Central memory CD8-positive, alpha-beta T cell (primary cell): ENCODE measurements around the gene ARHGEF2.
"Not testable (repeated sequence)": the region's sequence is repeated elsewhere in the genome, so short reads cannot be mapped to it uniquely, and the experiment has no call there.

ENCODE experiments used
- ATAC-seq: fragments of 150-1000 bp; cut with Tn5 transposase; replicated peaks from 2 replicates; pipeline ENCODE4 v1.10.0; 2022; ENCODE audit warnings: mild to moderate bottlenecking, moderate FRiP score, moderate number of reproducible peaks; ENCODE audit not compliant: poor library complexity, severe bottlenecking; ENCODE audit errors: extremely low read depth
- DNase-seq, 2 donors: peaks; one replicate each; pipeline ENCODE4 v3.0.0; 2021; ENCODE audit warnings: low spot score in 2 of 2
- H3K27ac Mint-ChIP-seq: one replicate; pipeline ENCODE4 v1.8.0; 2022; ENCODE audit warnings: low read depth, mild to moderate bottlenecking, moderate library complexity, mixed read lengths
- H3K27me3 Mint-ChIP-seq: one replicate; pipeline ENCODE4 v1.8.0; 2022; ENCODE audit warnings: mixed read lengths
- H3K36me3 Mint-ChIP-seq: one replicate; pipeline ENCODE4 v1.8.0; 2022; ENCODE audit warnings: mild to moderate bottlenecking, moderate library complexity, mixed read lengths; ENCODE audit not compliant: insufficient read depth
- H3K4me1 Mint-ChIP-seq: one replicate; pipeline ENCODE4 v1.8.0; 2022; ENCODE audit warnings: mixed read lengths
- H3K4me3 Mint-ChIP-seq: one replicate; pipeline ENCODE4 v1.8.0; 2022; ENCODE audit warnings: mild to moderate bottlenecking, moderate library complexity, mixed read lengths
- H3K9me3 Mint-ChIP-seq: one replicate; pipeline ENCODE4 v1.8.0; 2022; ENCODE audit warnings: mixed read lengths

ARHGEF2 gene

DNA sequence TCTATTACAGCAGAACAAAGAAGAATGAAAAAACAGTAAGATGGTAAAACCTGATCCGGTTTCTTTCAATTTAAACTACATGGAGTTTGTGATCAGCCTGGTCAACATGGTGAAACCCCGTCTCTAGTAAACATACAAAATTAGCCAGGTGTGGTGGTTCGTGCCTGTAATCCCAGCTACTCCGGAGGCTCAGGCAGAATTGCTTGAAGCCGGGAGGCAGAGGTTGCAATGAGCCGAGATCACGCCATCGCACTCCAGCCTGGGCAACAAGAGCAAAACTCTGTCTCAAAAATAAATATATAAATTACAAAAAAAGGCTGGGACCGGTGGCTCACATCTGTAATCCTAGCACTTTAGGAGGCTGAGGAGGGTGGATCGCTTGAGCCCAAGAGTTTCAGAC lies 47.6 kb downstream of the ARHGEF2 start:
- DNase-seq, ATAC-seq, H3K27me3 Mint-ChIP-seq, H3K9me3 Mint-ChIP-seq: not testable (repeated sequence)
- H3K36me3 Mint-ChIP-seq: peaks cover 56% of the 10 kb centered on the region
- peak overlapping the region; percentile 13 for H3K4me3 Mint-ChIP-seq
- H3K27ac Mint-ChIP-seq: peak overlapping the region; percentile 90
- H3K4me1 Mint-ChIP-seq: peaks cover 25% of the 10 kb centered on the region

DNA sequence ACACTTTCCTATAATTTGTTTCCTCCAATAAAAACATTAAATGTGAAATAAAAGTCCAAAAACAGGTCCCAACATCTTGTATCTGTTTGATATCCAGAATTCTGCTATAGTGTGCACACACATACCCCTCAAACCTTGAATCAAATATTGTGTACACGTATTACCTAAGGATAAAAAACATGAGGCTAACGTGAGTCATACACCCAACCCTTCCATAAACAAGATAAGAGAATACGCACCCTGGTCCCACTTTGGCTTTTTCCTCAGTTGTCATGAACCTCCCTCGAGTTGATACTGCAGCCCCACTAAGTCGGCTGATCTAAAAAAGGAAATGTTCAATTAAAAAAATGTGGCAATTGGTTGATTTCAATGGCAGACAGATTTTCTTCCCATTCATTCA lies 49.3 kb downstream of the ARHGEF2 start:
- ATAC-seq: no peak
- H3K36me3 Mint-ChIP-seq: peaks cover 72% of the 10 kb centered on the region
- H3K4me3 Mint-ChIP-seq: no peak overlapping the region
- no peak for DNase-seq
- H3K27me3 Mint-ChIP-seq: no peaks in the 10 kb centered on the region
- peak overlapping the region; percentile 6 for H3K27ac Mint-ChIP-seq
- H3K9me3 Mint-ChIP-seq: no peaks in the 10 kb centered on the region
- peaks cover 25% of the 10 kb centered on the region for H3K4me1 Mint-ChIP-seq

DNA sequence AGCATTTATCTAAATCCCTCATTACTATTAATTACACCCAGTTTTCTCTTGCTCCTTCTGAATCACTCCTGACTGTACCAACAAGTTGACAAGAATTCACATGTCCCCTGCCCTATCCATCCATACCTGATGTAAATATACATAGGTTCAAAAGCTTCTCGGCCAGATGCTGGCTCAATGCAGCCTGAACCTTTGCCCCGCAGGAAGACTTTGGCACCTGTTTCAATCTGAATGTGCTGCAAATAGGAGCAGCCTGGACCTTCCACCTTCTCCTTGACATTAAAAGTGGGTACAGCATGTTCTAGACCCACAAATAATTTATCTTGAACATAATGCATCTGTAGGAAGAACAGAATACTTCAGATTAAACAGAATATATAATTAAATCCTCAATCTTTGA lies 52.8 kb downstream of the ARHGEF2 start:
- peaks cover 89% of the 10 kb centered on the region for H3K36me3 Mint-ChIP-seq
- H3K27ac Mint-ChIP-seq: no peak overlapping the region
- ATAC-seq (no peak), DNase-seq (no peak)
- no peaks in the 10 kb centered on the region for H3K27me3 Mint-ChIP-seq
- peaks cover 18% of the 10 kb centered on the region for H3K4me1 Mint-ChIP-seq
- H3K9me3 Mint-ChIP-seq: no peaks in the 10 kb centered on the region
- H3K4me3 Mint-ChIP-seq: no peak overlapping the region

DNA sequence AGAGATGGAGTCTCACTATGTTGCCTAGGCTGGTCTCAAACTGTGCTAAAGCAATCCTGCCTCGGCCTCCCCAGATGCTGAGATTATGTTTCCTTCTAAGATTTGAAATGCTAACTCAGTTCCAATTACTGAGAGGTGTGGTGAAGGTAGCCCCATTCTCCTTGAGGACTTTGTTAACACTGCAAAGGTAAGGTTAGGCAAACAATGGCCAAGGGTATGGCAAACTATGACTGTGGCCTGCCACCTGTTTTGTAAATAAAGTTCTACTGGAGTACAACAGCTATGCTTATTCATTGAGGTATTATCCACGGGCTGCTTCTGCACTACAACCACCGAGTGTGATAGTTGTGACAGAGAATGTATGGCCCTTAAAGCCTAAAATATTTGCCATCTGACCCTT lies 57.6 kb downstream of the ARHGEF2 start:
- ATAC-seq (no peak), DNase-seq (no peak)
- H3K4me3 Mint-ChIP-seq: no peak overlapping the region
- peaks cover 92% of the 10 kb centered on the region for H3K36me3 Mint-ChIP-seq
- no peak overlapping the region for H3K27ac Mint-ChIP-seq
- H3K9me3 Mint-ChIP-seq: no peaks in the 10 kb centered on the region
- H3K4me1 Mint-ChIP-seq: peaks cover 12% of the 10 kb centered on the region
- no peaks in the 10 kb centered on the region for H3K27me3 Mint-ChIP-seq

DNA sequence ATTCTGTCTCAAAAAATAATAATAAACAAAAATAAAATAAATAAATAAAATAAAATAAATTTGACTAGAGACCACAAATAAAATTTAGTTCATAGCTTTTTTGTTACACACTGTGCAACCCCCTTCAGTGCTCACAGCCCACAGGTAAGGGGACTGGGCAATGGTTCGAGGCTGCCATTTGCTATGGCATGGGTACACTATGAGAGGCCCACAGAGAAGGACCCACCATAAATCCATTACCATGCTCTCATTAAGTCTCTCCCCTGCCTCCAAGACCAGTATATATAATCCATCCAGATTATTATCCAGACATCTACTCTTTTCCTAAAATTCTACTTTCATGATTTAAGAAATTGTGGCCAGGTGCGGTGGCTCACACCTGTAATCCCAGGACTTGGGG lies 58.5 kb downstream of the ARHGEF2 start:
- no peak overlapping the region for H3K27ac Mint-ChIP-seq
- H3K9me3 Mint-ChIP-seq: no peaks in the 10 kb centered on the region
- ATAC-seq (no peak), DNase-seq (no peak)
- H3K27me3 Mint-ChIP-seq: no peaks in the 10 kb centered on the region
- H3K4me1 Mint-ChIP-seq: peaks cover 12% of the 10 kb centered on the region
- peaks cover 93% of the 10 kb centered on the region for H3K36me3 Mint-ChIP-seq
- H3K4me3 Mint-ChIP-seq: no peak overlapping the region

DNA sequence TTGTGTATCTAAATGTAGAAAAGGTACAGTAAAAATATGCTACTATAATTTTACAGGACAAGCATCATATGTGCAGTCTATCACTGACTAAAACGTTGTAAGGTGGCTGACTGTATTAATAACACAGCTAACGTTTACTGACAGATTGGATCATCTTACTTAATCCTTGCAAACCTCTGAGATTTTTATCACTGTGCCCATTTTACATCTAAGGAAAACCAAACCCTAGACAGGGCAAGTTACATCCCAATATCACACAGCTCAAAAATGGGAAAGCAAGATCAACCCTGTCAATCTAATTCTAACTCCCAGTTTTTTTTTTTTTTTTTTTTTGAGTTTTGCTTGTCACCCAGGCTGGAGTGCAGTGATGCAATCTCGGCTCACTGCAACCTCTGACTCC lies 59.7 kb downstream of the ARHGEF2 start:
- H3K4me1 Mint-ChIP-seq: peaks cover 12% of the 10 kb centered on the region
- H3K9me3 Mint-ChIP-seq: no peaks in the 10 kb centered on the region
- DNase-seq (no peak), ATAC-seq (no peak)
- no peak overlapping the region for H3K27ac Mint-ChIP-seq
- peaks cover 94% of the 10 kb centered on the region for H3K36me3 Mint-ChIP-seq
- no peaks in the 10 kb centered on the region for H3K27me3 Mint-ChIP-seq
- no peak overlapping the region for H3K4me3 Mint-ChIP-seq

DNA sequence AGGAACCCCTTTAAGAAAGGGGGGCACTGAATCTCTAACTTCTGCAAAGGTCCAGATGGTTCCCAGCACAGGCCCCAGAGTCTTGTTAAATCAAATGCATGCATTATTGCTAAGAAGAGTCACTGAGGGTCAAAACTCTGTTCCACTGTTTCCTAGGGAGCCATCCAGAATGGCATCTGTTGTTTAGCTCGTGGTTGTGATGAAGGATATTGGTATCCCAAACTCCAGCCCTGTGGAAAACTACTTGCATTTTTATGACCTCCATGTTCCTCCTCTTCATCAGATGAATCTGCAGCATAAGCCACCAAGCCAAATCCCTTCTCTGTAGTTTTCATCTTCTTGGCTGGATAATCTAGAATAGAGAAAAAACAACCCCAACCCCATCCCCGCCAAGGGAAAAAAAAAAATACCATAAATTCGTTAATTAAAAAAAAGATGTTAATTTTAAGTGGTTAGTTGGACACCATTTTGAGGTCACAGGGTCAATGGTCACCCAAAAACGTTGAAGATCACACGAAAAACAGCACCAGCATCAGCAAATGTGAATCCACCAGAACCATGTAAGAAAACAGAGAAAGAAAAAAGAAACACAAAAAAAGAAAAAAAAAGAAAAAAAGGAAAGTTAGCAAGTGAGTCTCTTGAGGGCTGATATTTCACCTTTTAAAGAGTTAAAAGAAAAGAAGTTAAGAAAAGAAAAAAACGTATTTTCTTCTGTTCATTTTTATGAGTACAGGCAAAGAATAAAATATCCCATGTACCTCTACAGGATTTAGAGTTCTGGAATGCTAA lies 64.2 kb downstream of the ARHGEF2 start:
- H3K27me3 Mint-ChIP-seq: no peaks in the 10 kb centered on the region
- ATAC-seq: no peak
- H3K36me3 Mint-ChIP-seq: peaks cover 76% of the 10 kb centered on the region
- H3K27ac Mint-ChIP-seq: peak overlapping the region; percentile 45
- H3K9me3 Mint-ChIP-seq: no peaks in the 10 kb centered on the region
- peaks cover 27% of the 10 kb centered on the region for H3K4me1 Mint-ChIP-seq
- H3K4me3 Mint-ChIP-seq: no peak overlapping the region
- DNase-seq: no peak

DNA sequence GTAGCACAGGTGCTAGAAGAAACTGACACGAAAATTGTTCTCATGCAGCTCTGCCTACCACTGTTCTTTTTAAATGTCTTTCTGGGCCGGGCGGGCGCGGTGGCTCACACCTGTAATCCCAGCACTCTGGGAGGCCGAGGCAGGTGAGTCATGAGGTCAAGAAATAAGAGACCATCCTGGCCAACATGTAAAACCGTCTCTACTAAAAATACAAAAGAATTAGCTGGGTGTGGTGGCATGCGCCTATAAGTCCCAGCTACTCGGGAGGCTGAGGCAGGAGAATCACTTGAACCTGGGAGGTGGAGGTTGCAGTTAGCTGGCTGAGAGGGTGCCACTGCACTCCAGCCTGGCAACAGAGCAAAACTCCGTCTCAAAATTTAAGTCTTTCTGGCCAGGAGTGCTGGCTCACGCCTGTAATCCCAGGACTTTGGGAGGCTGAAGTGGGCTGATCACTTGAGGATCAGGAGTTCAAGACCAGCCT lies 66.3 kb downstream of the ARHGEF2 start:
- Mint-ChIP-seq H3K9me3 (no peaks in the 10 kb centered on the region), H3K36me3 (peaks cover 72% of the 10 kb centered on the region), H3K4me1 (peaks cover 27% of the 10 kb centered on the region), H3K27me3 (no peaks in the 10 kb centered on the region), H3K27ac (peak overlapping the region; percentile 99), H3K4me3 (peak overlapping the region; percentile 98)
- no peak for ATAC-seq
- DNase-seq: no peak

DNA sequence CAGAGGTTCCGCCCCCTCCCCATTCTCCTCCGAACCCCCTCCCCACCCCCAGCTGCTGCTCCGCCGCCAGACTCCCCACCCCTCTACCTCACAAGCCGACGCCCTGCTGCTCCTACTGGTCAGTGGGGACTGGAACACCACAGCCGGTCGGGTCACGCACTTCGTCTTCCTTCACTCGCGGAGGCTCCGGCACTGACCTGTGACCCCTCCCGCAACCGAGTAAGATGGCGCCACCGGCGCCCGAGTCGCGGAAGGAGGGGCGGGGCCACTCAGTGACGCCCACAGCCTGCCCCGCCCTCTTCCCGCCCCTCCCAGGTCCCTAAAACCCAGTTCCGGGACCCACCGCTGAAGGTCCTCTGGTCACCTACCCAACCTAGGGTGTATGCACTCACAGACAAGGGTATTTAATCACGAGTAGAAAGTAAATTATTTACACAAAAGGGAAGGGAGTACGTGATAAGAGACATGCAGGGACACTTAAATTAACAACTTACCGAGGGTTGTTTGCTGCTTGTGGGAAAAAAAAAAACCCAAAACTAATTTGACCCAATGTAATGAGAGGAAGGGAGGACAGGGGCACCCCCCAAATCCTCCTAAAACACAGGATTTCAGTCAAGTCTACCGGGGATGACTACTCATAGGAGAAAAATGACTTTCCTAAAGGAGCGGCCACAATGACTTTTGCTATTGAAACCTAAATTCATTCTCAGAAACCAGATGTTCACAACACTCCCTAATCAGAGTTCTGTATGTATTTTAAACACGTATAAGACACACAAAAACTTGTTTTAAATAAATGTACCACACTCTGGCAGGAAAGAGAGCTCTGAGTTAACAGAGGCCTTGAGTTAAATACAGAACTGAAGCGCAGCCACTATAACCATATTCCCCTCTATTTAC lies 66.9 kb downstream of the ARHGEF2 start, which contains the start of gene RIT1:
Gene RIT1 (minus strand): TSS at position 194 of the 900 bp plus-strand sequence. CDS start 588 bp downstream, outside the sequence.
- Mint-ChIP-seq H3K36me3 (peaks cover 68% of the 10 kb centered on the region), H3K27me3 (no peaks in the 10 kb centered on the region), H3K9me3 (no peaks in the 10 kb centered on the region), H3K4me3 (peak within 1 kb of the TSS; percentile 98), H3K27ac (peak within 1 kb of the TSS; percentile 99), H3K4me1 (peaks cover 21% of the 10 kb centered on the region)
- DNase-seq (peak; percentile 62 to 66), ATAC-seq (peak; percentile 94)

DNA sequence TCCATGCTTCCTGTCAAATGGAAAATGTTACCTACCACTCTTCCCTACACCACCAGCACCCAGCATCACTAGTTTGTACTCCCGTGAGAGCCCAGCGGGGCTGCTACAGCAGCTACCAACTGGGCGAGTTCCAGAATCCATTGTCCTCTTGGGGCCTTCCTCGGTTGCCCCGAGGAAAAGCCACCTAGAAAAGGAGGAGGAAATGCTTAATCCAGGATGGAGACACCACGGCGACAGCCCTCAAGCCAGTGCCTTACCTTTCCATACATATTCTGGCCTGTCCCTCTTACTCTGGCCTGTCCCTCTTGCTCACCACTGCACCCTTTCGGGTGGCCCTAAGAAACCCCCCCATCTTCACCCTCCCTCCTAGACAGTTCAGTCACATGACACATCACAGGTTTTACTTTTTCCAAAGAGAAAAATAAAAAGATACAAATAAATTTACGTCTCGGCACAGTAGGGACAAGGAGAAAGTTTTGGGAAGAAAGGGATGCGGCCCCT lies 67.7 kb downstream of the ARHGEF2 start:
- Mint-ChIP-seq H3K4me1 (peaks cover 21% of the 10 kb centered on the region), H3K9me3 (no peaks in the 10 kb centered on the region), H3K4me3 (peak overlapping the region; percentile 98), H3K27me3 (no peaks in the 10 kb centered on the region), H3K36me3 (peaks cover 66% of the 10 kb centered on the region), H3K27ac (peak overlapping the region; percentile 99)
- ATAC-seq (peak; percentile 60), DNase-seq (no peak)

DNA sequence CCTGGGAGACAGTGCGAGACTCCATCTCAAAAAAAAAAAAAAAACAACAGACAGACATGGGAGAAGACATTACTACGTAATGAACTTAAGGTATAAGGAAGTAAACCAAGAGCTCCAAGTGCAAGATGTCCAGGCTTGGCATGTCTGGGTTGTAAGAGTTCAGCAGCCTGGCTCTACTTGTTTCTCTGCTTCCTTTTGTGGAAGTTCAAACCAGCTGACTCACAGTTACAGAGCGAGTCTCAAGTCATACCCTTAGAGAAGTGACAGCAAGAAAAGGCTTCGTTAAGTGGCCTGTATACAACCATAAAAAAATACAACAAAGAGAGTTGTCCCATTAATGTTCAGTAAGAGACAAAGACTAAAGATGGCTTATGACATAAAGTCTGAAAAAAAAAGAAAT lies 68.5 kb downstream of the ARHGEF2 start:
- ATAC-seq: no peak
- DNase-seq: no peak
- peaks cover 62% of the 10 kb centered on the region for H3K36me3 Mint-ChIP-seq

DNA sequence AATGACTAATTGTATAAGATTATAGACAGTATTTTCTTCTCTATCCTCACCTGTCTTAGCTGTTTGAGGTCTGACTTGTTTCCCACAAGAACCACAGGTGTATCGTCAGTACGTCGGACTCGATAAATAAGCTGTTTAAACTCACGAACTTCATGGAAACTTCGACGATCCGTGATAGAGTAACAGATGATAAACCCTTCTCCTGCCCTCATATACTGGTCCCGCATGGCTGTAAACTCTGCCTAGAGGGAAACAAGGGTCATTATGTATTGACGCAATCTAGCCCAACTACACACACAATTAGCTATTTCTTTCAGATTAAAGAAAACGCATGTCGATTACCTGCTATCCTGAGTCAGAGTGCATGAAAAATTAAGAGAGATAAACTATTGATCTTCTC lies 74.1 kb downstream of the ARHGEF2 start:
- no peaks in the 10 kb centered on the region for H3K27me3 Mint-ChIP-seq
- H3K4me1 Mint-ChIP-seq: peaks cover 5% of the 10 kb centered on the region

More for the DNA sequence above, 68.5 kb downstream of the ARHGEF2 start:
- no peaks in the 10 kb centered on the region for H3K9me3 Mint-ChIP-seq
- H3K27ac Mint-ChIP-seq: peak overlapping the region; percentile 99
- peak overlapping the region; percentile 98 for H3K4me3 Mint-ChIP-seq
- H3K27me3 Mint-ChIP-seq: no peaks in the 10 kb centered on the region
- H3K4me1 Mint-ChIP-seq: peaks cover 21% of the 10 kb centered on the region

More for the DNA sequence above, 74.1 kb downstream of the ARHGEF2 start:
- Mint-ChIP-seq H3K36me3 (peaks cover 80% of the 10 kb centered on the region), H3K27ac (no peak overlapping the region), H3K4me3 (no peak overlapping the region), H3K9me3 (no peaks in the 10 kb centered on the region)
- DNase-seq: no peak
- no peak for ATAC-seq
